ENCODE measurements around the gene ESPL1. TPM values are rescaled to one million over a fixed set of nuclear protein-coding genes. Genes with fewer than 3 reads are reported as not detected.
"Not testable (repeated sequence)": the region's sequence is repeated elsewhere in the genome, so short reads cannot be mapped to it uniquely, and the experiment has no call there.

Gene ESPL1
- total RNA-seq, 1 experiment from 2014 or later, result 31.1 TPM

DNA sequence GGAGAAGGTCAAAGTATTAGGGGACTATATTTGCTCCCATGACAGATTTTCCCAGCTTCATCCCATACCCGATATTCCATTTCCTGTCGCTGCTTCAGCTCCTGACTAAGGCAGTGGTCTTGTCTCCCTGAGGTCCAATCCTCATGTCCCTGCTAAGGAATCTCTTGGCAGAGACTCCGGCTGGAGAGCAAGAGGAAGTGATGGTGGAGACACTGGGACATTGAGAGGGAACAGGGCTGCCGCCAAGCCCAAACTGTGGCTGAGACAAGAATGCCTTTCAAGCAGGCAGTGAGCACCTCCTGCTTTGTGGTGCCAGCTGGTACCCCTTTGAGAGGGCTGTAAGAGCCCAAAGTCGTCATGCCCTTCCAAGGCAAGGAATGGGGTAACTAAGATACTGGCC is 62.6 kb downstream of the ESPL1 start:
- Mint-ChIP-seq H3K27ac (ENCODE audit: unreplicated experiment) (no peak overlapping the region), H3K4me1 (ENCODE audit: low read depth, unreplicated experiment) (no peaks in the 10 kb centered on the region), H3K27me3 (ENCODE audit: unreplicated experiment) (peaks cover 75% of the 10 kb centered on the region), H3K36me3 (ENCODE audit: insufficient read depth, unreplicated experiment) (no peaks in the 10 kb centered on the region), H3K9me3 (ENCODE audit: low read depth, unreplicated experiment) (no peaks in the 10 kb centered on the region), H3K4me3 (ENCODE audit: low read depth, unreplicated experiment) (no peak overlapping the region)
- TF ChIP-seq, protein P1, sequence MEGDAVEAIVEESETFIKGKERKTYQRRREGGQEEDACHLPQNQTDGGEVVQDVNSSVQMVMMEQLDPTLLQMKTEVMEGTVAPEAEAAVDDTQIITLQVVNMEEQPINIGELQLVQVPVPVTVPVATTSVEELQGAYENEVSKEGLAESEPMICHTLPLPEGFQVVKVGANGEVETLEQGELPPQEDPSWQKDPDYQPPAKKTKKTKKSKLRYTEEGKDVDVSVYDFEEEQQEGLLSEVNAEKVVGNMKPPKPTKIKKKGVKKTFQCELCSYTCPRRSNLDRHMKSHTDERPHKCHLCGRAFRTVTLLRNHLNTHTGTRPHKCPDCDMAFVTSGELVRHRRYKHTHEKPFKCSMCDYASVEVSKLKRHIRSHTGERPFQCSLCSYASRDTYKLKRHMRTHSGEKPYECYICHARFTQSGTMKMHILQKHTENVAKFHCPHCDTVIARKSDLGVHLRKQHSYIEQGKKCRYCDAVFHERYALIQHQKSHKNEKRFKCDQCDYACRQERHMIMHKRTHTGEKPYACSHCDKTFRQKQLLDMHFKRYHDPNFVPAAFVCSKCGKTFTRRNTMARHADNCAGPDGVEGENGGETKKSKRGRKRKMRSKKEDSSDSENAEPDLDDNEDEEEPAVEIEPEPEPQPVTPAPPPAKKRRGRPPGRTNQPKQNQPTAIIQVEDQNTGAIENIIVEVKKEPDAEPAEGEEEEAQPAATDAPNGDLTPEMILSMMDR (IDR thresholded peaks at IDR 0.05; ENCODE audit: unreplicated experiment), result no peak
- BruUV-seq (replicated peaks), result no TSS peak
- CTCF ChIA-PET, result interaction anchor here (1.2 kb wide), 1 partner anchor 91 kb away, joined by 3 read pairs; no protein-coding TSS in a partner anchor
- intact Hi-C loops (cut with micrococcal nuclease; ENCODE audit: unreplicated experiment), result no loop called here
- no peak for DNase-seq

DNA sequence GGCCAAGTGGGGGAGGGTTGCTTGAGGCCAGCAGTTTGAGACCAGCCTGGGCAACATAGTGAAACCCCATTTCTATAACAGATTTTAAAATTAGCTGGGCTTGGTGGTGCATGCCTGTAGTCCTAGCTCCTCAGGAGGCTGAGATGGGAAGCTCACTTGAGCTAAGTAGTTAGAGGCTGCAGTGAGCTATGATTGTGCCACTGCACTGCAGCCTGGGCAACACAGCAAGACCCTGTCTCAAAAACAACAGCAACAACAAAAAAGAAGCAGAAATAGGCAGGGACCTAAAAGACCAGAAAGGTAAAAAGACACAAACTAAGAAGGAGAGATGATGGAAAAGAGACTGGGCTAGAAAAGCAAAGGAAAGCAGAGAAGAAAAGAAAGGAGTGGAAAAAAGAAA is 64.2 kb downstream of the ESPL1 start:
- BruUV-seq (replicated peaks); intact Hi-C loops (cut with micrococcal nuclease; ENCODE audit: unreplicated experiment); CTCF ChIA-PET; H3K9me3 Mint-ChIP-seq (ENCODE audit: low read depth, unreplicated experiment); DNase-seq; H3K27ac Mint-ChIP-seq (ENCODE audit: unreplicated experiment); H3K4me3 Mint-ChIP-seq (ENCODE audit: low read depth, unreplicated experiment); H3K4me1 Mint-ChIP-seq (ENCODE audit: low read depth, unreplicated experiment); H3K36me3 Mint-ChIP-seq (ENCODE audit: insufficient read depth, unreplicated experiment): not testable (repeated sequence)
- peaks cover 86% of the 10 kb centered on the region for H3K27me3 Mint-ChIP-seq (ENCODE audit: unreplicated experiment)

DNA sequence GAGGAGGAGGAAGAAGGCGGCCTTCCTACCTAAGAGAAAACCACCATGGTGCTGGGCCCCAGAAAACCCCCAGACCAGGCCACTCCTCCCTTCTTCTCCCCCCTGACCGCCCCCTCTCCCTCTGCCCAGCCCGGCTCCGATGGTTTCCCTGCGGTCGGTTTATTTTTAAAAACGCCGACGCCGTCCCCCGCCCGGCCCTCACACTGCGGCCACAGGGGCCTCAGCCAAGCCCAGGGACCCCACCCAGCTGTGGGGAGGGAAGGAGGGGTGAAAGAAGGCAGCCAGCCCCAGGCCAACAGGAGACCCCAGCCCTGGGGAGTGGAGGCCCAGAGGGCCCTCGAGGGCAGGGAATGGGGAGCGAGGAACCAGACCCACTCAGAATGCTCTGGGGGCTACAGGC is 64.6 kb downstream of the ESPL1 start:
- intact Hi-C loops (cut with micrococcal nuclease; ENCODE audit: unreplicated experiment), result no loop called here
- Mint-ChIP-seq H3K27ac (ENCODE audit: unreplicated experiment) (no peak overlapping the region), H3K36me3 (ENCODE audit: insufficient read depth, unreplicated experiment) (no peaks in the 10 kb centered on the region), H3K27me3 (ENCODE audit: unreplicated experiment) (peaks cover 86% of the 10 kb centered on the region), H3K4me3 (ENCODE audit: low read depth, unreplicated experiment) (no peak overlapping the region), H3K9me3 (ENCODE audit: low read depth, unreplicated experiment) (no peaks in the 10 kb centered on the region), H3K4me1 (ENCODE audit: low read depth, unreplicated experiment) (no peaks in the 10 kb centered on the region)
- CTCF ChIA-PET, result no interaction called here
- BruUV-seq (replicated peaks), result no TSS peak
- TF ChIP-seq, protein P1 (IDR thresholded peaks at IDR 0.05; ENCODE audit: unreplicated experiment), result no peak
- DNase-seq, result no peak

DNA sequence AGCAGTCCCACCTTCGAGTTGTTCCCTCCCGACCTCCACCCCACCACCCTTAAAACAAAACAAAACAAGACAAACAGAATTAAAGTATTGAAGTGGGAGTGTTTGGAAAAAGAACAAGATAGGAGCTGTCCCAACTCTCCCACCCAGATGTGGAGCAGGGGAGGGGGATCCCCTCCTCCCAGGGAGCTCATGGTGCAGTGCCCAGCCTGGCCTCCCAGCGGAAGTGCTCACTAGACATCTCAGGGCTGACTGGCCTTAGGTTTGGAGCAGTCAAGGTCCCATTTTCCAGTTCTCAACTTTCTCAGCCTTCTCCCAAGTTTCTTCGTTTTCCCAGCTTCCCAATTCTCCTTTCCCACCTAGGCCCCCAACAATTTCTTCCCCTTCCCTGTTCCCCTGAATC is 65.2 kb downstream of the ESPL1 start:
- no peak for DNase-seq
- H3K4me1 Mint-ChIP-seq (ENCODE audit: low read depth, unreplicated experiment), result no peaks in the 10 kb centered on the region
- BruUV-seq (replicated peaks), result no TSS peak
- no peaks in the 10 kb centered on the region for H3K36me3 Mint-ChIP-seq (ENCODE audit: insufficient read depth, unreplicated experiment)
- no peak overlapping the region for H3K4me3 Mint-ChIP-seq (ENCODE audit: low read depth, unreplicated experiment)
- peaks cover 86% of the 10 kb centered on the region for H3K27me3 Mint-ChIP-seq (ENCODE audit: unreplicated experiment)
- CTCF ChIA-PET, result interaction anchor here (0.5 to 0.7 kb wide), 2 partner anchors 15 to 21 kb away, joined by 3 read pairs; no protein-coding TSS in a partner anchor
- intact Hi-C loops (cut with micrococcal nuclease; ENCODE audit: unreplicated experiment), result no loop called here
- TF ChIP-seq, protein P1 (IDR thresholded peaks at IDR 0.05; ENCODE audit: unreplicated experiment), result no peak
- no peaks in the 10 kb centered on the region for H3K9me3 Mint-ChIP-seq (ENCODE audit: low read depth, unreplicated experiment)
- H3K27ac Mint-ChIP-seq (ENCODE audit: unreplicated experiment), result no peak overlapping the region

DNA sequence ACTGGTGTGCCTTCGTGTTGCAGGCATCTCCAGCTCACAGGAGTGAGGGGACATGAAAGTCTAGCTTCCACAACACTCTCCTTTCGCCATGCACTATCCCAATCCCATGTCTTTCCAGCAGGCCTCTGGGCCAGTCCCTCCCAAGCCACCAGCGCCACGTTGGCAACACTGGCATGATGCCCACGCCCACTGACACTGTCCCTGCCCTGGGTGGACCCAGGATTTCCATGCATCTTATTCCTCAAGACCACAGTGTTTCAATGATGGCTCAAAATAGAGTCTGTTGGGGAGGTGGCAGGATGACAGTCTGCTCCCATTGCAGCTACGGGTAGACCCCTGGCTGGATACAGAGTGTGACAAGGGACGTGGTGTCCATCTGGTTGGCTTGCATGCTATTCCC is 65.7 kb downstream of the ESPL1 start:
- peaks cover 87% of the 10 kb centered on the region for H3K27me3 Mint-ChIP-seq (ENCODE audit: unreplicated experiment)
- no peaks in the 10 kb centered on the region for H3K36me3 Mint-ChIP-seq (ENCODE audit: insufficient read depth, unreplicated experiment)
- no peak overlapping the region for H3K27ac Mint-ChIP-seq (ENCODE audit: unreplicated experiment)
- no TSS peak for BruUV-seq (replicated peaks)
- no peak for DNase-seq
- TF ChIP-seq, protein P1 (IDR thresholded peaks at IDR 0.05; ENCODE audit: unreplicated experiment), result no peak
- no peak overlapping the region for H3K4me3 Mint-ChIP-seq (ENCODE audit: low read depth, unreplicated experiment)
- H3K4me1 Mint-ChIP-seq (ENCODE audit: low read depth, unreplicated experiment), result no peaks in the 10 kb centered on the region
- intact Hi-C loops (cut with micrococcal nuclease; ENCODE audit: unreplicated experiment), result no loop called here
- H3K9me3 Mint-ChIP-seq (ENCODE audit: low read depth, unreplicated experiment), result no peaks in the 10 kb centered on the region
- CTCF ChIA-PET, result interaction anchor here (0.5 to 0.7 kb wide), 2 partner anchors 15 to 20 kb away, joined by 3 read pairs; no protein-coding TSS in a partner anchor
